K562 (cell line): ENCODE measurements around the gene FSHR. TPM values are rescaled to one million over a fixed set of nuclear protein-coding genes. Genes with fewer than 3 reads are reported as not detected.

Source experiments
- ATAC-seq: fragments of 200-7000 bp; cut with Tn5 transposase; 3 replicates; pipeline ENCODE4 v1.9.1; 2020; ENCODE audit warnings: moderate library complexity
- BruUV-seq: library from RNA; stranded (reverse); fragments of 400-500 nt; replicated peaks from 2 replicates; lab custom pipeline; 2021; lab: Mats Ljungman, UMichigan
- CTCF ChIA-PET: fragments of 300-600 bp; formaldehyde crosslinking; extraction: SDS; loops from one replicate; lab custom pipeline; 2021; ENCODE audit warnings: low intra/inter-chr PET ratio; lab: Yijun Ruan, JAX
- POLR2A ChIA-PET: fragments of 300-600, 350-650 bp; sonication (Branson Sonifier 250); formaldehyde crosslinking; extraction: SDS; loops from one replicate; lab custom pipeline; 2021; ENCODE audit warnings: antibody characterized with exemption, inconsistent platforms; lab: Yijun Ruan, JAX
- DNase-seq, 4 experiments: peaks; one replicate each; pipeline versions ENCODE4 v3.0.0 to v3.0.0-alpha.2; 2011 to 2018; ENCODE audit warnings: low spot score in 3 of 4, mixed read lengths in 3 of 4; ENCODE audit errors: extremely low read depth in 1 of 4
- FAIRE-seq: peaks from 2 replicates; lab custom pipeline; 2011; peaks lifted over from hg19 to GRCh38; lab: Jason Lieb, UNC
- H2AFZ ChIP-seq: 2 replicates; pipeline ENCODE4 v1.6.0; 2011; ENCODE audit warnings: low read depth, low read length, control low read depth, inconsistent platforms
- H3K27ac ChIP-seq: fragments of 200-600 bp; 3 replicates; pipeline ENCODE4 v1.8.0; 2011; ENCODE audit warnings: low read depth, mild to moderate bottlenecking, control low read depth, inconsistent platforms, low read length, moderate library complexity, mixed read lengths; ENCODE audit errors: extremely low read depth
- H3K27me3 ChIP-seq, 2 experiments: fragments of 300-600 bp in 1 of 2; 2 replicates in 1 of 2; 3 replicates in 1 of 2; pipeline versions ENCODE4 v1.6.0 to v1.8.0; 2011; ENCODE audit warnings: inconsistent platforms in 2 of 2, low read length in 2 of 2, mild to moderate bottlenecking in 1 of 2, mixed read lengths in 1 of 2, moderate library complexity in 1 of 2; ENCODE audit not compliant: control insufficient read depth in 2 of 2, insufficient read depth in 2 of 2
- H3K36me3 ChIP-seq: fragments of 300-600 bp; 3 replicates; pipeline ENCODE4 v1.8.0; 2011; ENCODE audit warnings: mild to moderate bottlenecking, low read length, inconsistent platforms; ENCODE audit not compliant: control insufficient read depth, insufficient read depth
- H3K4me1 ChIP-seq, 2 experiments: fragments of 200-600 bp in 1 of 2; replicated peaks in 1 of 2; 2 replicates in 1 of 2; 3 replicates in 1 of 2; pipeline versions ENCODE4 v1.5.1 to v1.8.0; 2011; ENCODE audit warnings: inconsistent platforms in 2 of 2, low read length in 2 of 2, mild to moderate bottlenecking in 1 of 2, mixed read lengths in 1 of 2, moderate library complexity in 1 of 2; ENCODE audit not compliant: control insufficient read depth in 2 of 2, insufficient read depth in 2 of 2
- H3K4me2 ChIP-seq: 2 replicates; pipeline ENCODE4 v1.6.1; 2011; ENCODE audit warnings: low read length, control low read depth, inconsistent platforms, mixed read lengths; ENCODE audit not compliant: insufficient read depth
- H3K4me3 ChIP-seq: fragments of 200-600 bp; sonication (generic), shearing (Covaris generic); 2 replicates; pipeline ENCODE4 v1.5.1; 2016; ENCODE audit warnings: control low read depth, inconsistent platforms
- H3K79me2 ChIP-seq: fragments of 200-600 bp; 3 replicates; pipeline ENCODE4 v1.8.0; 2011; ENCODE audit warnings: low read length, inconsistent platforms; ENCODE audit not compliant: control insufficient read depth, insufficient read depth
- H3K9ac ChIP-seq, 2 experiments: 2 replicates each; pipeline versions ENCODE4 v1.6.0 to v1.6.1; 2011; ENCODE audit warnings: low read depth in 2 of 2, low read length in 2 of 2, control low read depth in 1 of 2, inconsistent platforms in 1 of 2, mild to moderate bottlenecking in 1 of 2, mixed read lengths in 1 of 2; ENCODE audit not compliant: insufficient read depth in 1 of 2
- H3K9me1 ChIP-seq: one replicate; pipeline ENCODE4 v1.6.0; 2011; ENCODE audit warnings: inconsistent platforms, mild to moderate bottlenecking, low read length, moderate library complexity; ENCODE audit not compliant: control insufficient read depth, insufficient read depth
- H3K9me3 ChIP-seq: replicated peaks from 2 replicates; pipeline ENCODE4 v1.5.1; 2011; ENCODE audit warnings: low read depth, low read length, inconsistent platforms; ENCODE audit not compliant: control insufficient read depth, insufficient read depth
- H4K20me1 ChIP-seq: replicated peaks from 2 replicates; pipeline ENCODE4 v1.6.1; 2011; ENCODE audit warnings: low read length, inconsistent platforms, mixed read lengths; ENCODE audit not compliant: control insufficient read depth, insufficient read depth
- ARID2 ChIP-seq: fragments of 450-650 bp; IDR thresholded peaks from 2 replicates; pipeline ENCODE4 v1.6.1; 2017; ENCODE audit warnings: antibody characterized with exemption, mild to moderate bottlenecking
- BCL6 ChIP-seq: fragments of 250-450 bp; sonication (Bioruptor Pico); IDR thresholded peaks from 2 replicates; pipeline ENCODE4 v1.4.0; 2020
- HDAC8 ChIP-seq: fragments of 450-650 bp; IDR thresholded peaks from 2 replicates; pipeline ENCODE4 v1.6.1; 2016; ENCODE audit warnings: mild to moderate bottlenecking, missing genetic modification characterization, moderate library complexity, missing compliant biosample characterization
- JUN ChIP-seq, 2 experiments: sonication (generic) in 1 of 2; formaldehyde crosslinking in 1 of 2; IDR thresholded peaks; 2 replicates each; pipeline versions ENCODE4 v1.6.1 to v1.8.0; 2012 to 2022; ENCODE audit warnings: borderline replicate concordance in 2 of 2, mild to moderate bottlenecking in 2 of 2, improper control_type of control experiment in 1 of 2, low read depth in 1 of 2, low read length in 1 of 2, missing genetic modification reagents in 1 of 2
- PTTG1 ChIP-seq: fragments of 450-650 bp; IDR thresholded peaks from 2 replicates; pipeline ENCODE4 v1.6.1; 2016; ENCODE audit warnings: low read depth, mild to moderate bottlenecking, missing genetic modification characterization, missing compliant biosample characterization
- SNRNP70 ChIP-seq: fragments of 200-400 bp; formaldehyde crosslinking; optimal IDR thresholded peaks from 2 replicates; pipeline ENCODE3; 2017; ENCODE audit warnings: low read depth, low read length
- TSC22D4 ChIP-seq: fragments of 450-650 bp; IDR thresholded peaks from 2 replicates; pipeline ENCODE4 v1.6.1; 2016; ENCODE audit warnings: missing genetic modification characterization, missing biosample characterization, control low read depth
- ZNF175 ChIP-seq: fragments of 200-800 bp; sonication (Bioruptor generic); IDR thresholded peaks from 2 replicates; pipeline ENCODE4 v1.6.1; 2016; ENCODE audit warnings: low read depth, mild to moderate bottlenecking, missing genetic modification characterization, missing compliant biosample characterization
- WGBS: fragments of 100-300 bp; shearing (Covaris generic); methylation state at CpG from one replicate; pipeline ENCODE4 v1.1.6; 2016; ENCODE audit warnings: low coverage, mixed read lengths; ENCODE audit not compliant: insufficient coverage; ENCODE audit errors: missing lambda C conversion rate; 5-methylcytosine and 5-hydroxymethylcytosine counted together
- in situ Hi-C: fragments of 300-500 bp; cut with MboI; formaldehyde crosslinking; loops from 4 replicates; pipeline ENCODE4 v1.15.0; 2018; ENCODE audit warnings: inconsistent platforms, mixed read lengths
- intact Hi-C: fragments of 100-400 bp; cut with micrococcal nuclease; formaldehyde crosslinking; loops from 2 replicates; pipeline ENCODE4 v1.14.2; 2022
- polyA plus RNA-seq, 8 experiments: library from polyadenylated mRNA; depleted of rRNA in 4 of 8; stranded (reverse) in 5 of 8; unstranded in 3 of 8; fragments of >200 nt; fragmentation: Nextera tagmentation in 2 of 8; fragmentation: Illumina TruSeq in 1 of 8; extraction: Ambion mirVana in 2 of 8; extraction: Trizol in 1 of 8; gene quantifications; 2 replicates each; pipeline versions ENCODE4 v1.2.1 to v1.2.3, GENCODE V29; 2011 to 2014; ENCODE audit warnings: inconsistent platforms in 1 of 8, missing spikeins in 1 of 8
- total RNA-seq, 7 experiments: library from RNA; depleted of rRNA in 6 of 7; stranded (reverse); fragments of >200 nt in 6 of 7; fragmentation: Illumina TruSeq in 2 of 7; extraction: Trizol in 2 of 7; gene quantifications; 2 replicates each; pipeline versions ENCODE4 v1.2.1 to v1.2.3, GENCODE V29; 2011 to 2021; ENCODE audit warnings: low replicate concordance in 1 of 7
- TF ChIP-seq, protein P1 (sequence below), 2 experiments: fragments of 450-650 bp in 1 of 2; sonication (generic) in 1 of 2; formaldehyde crosslinking; conservative IDR thresholded peaks; 2 replicates each; pipeline versions ENCODE4 v1.4.0 to v1.8.1; 2020 to 2022; ENCODE audit warnings: mild to moderate bottlenecking in 1 of 2, missing genetic modification reagents in 1 of 2
- TF ChIP-seq, protein P2 (sequence below): sonication (generic); formaldehyde crosslinking; IDR thresholded peaks from 2 replicates; pipeline ENCODE4 v1.9.0; 2022; ENCODE audit warnings: mild to moderate bottlenecking, missing genetic modification reagents

The FSHR gene
- total and polyA plus RNA-seq, 9 of the 15 experiments (the other 6 are each of a cell fraction or from before 2014, with no cell fraction given), result not detected

DNA sequence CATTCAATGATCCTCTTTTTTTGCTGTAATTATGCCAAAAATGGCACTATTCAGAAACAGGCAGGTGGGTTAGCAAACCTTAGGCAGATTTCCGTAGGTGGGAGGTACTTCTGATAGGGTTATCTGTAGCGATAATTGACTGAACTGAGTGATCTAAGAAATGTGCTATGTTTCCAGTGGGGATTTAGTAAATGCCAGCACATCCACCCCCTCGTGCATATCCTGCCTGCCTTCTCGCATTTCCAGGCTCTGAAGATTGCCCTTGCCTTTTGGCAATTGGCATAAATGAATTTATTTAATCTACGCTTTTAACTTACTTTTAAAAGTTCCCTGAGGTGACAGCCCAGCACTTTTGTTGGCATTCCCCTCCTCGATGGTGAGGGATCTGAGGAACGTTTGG is 576 bp upstream of the FSHR start:
- ATAC-seq (no peak), FAIRE-seq (no peak), DNase-seq (no peak)
- no peaks in the 10 kb centered on the region for H4K20me1 ChIP-seq
- H3K9ac ChIP-seq, result no peak overlapping the region
- ChIA-PET POLR2A (interaction anchor here (0.6 kb wide), 1 partner anchor 313 kb away, joined by 3 read pairs; no protein-coding TSS in a partner anchor), CTCF (no interaction called here)
- in situ Hi-C loops (no loop called here), intact Hi-C loops (no loop called here)
- H3K27me3 ChIP-seq, result no peaks in the 10 kb centered on the region
- no TSS peak for BruUV-seq
- H3K4me3 ChIP-seq, result no peak overlapping the region
- no peaks in the 10 kb centered on the region for H3K79me2 ChIP-seq
- H3K9me1 ChIP-seq, result no peaks in the 10 kb centered on the region
- no peaks in the 10 kb centered on the region for H3K9me3 ChIP-seq
- no peak overlapping the region for H3K4me2 ChIP-seq
- no peaks in the 10 kb centered on the region for H3K36me3 ChIP-seq
- H3K4me1 ChIP-seq, result no peaks in the 10 kb centered on the region
- WGBS, result under 1% methylated on average over 7 of the region's 7 CpGs
- TF ChIP-seq PTTG1 (tag), result no peak
- TF ChIP-seq, protein P1, sequence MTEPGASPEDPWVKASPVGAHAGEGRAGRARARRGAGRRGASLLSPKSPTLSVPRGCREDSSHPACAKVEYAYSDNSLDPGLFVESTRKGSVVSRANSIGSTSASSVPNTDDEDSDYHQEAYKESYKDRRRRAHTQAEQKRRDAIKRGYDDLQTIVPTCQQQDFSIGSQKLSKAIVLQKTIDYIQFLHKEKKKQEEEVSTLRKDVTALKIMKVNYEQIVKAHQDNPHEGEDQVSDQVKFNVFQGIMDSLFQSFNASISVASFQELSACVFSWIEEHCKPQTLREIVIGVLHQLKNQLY (CRISPR knock-in tag; conservative IDR thresholded peaks at IDR 0.05), result no peak
- TF ChIP-seq ARID2, result no peak
- TF ChIP-seq HDAC8 (tag), result no peak
- no peak for TF ChIP-seq JUN (IDR thresholded peaks at IDR 0.05; ENCODE audit: borderline replicate concordance, low read depth, low read length)
- TF ChIP-seq JUN (CRISPR knock-in tag; IDR thresholded peaks at IDR 0.05; ENCODE audit: borderline replicate concordance), result no peak
- TF ChIP-seq, protein P2, sequence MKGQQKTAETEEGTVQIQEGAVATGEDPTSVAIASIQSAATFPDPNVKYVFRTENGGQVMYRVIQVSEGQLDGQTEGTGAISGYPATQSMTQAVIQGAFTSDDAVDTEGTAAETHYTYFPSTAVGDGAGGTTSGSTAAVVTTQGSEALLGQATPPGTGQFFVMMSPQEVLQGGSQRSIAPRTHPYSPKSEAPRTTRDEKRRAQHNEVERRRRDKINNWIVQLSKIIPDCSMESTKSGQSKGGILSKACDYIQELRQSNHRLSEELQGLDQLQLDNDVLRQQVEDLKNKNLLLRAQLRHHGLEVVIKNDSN (CRISPR knock-in tag), result no peak
- TF ChIP-seq SNRNP70, result no peak
- TF ChIP-seq BCL6 (CRISPR knock-in tag), result no peak
- no peak for TF ChIP-seq TSC22D4 (tag)
- no peak for TF ChIP-seq ZNF175
- H2AFZ ChIP-seq, result no peak overlapping the region
- no peak overlapping the region for H3K27ac ChIP-seq
